WERI-Rb-1 (cell line): ENCODE data around the gene TMC5.

ENCODE experiments used
- DNase-seq: peaks from one replicate; pipeline ENCODE4 v3.0.0-alpha.2; 2020
- H3K27ac ChIP-seq: fragments of 250-450 bp; sonication (Bioruptor Pico); 2 replicates; pipeline ENCODE4 v1.5.1; 2020; ENCODE audit warnings: mild to moderate bottlenecking, moderate library complexity
- H3K27me3 ChIP-seq: fragments of 250-450 bp; sonication (Bioruptor Pico); 2 replicates; pipeline ENCODE4 v1.5.1; 2021; ENCODE audit warnings: mild to moderate bottlenecking, low read depth, moderate library complexity; ENCODE audit not compliant: insufficient read depth, severe bottlenecking
- H3K36me3 ChIP-seq: fragments of 250-450 bp; sonication (Bioruptor Pico); 2 replicates; pipeline ENCODE4 v1.5.1; 2020; ENCODE audit warnings: mild to moderate bottlenecking, moderate library complexity
- H3K4me3 ChIP-seq: 2 replicates; pipeline ENCODE4 v1.5.1; 2011; ENCODE audit warnings: low read depth, mild to moderate bottlenecking, control low read depth, low read length
- H3K9me3 ChIP-seq: fragments of 250-450 bp; sonication (Bioruptor Pico); 2 replicates; pipeline ENCODE4 v1.5.1; 2021; ENCODE audit warnings: mild to moderate bottlenecking, moderate library complexity; ENCODE audit not compliant: severe bottlenecking
- TF ChIP-seq, protein P1 (sequence below): IDR thresholded peaks from 2 replicates; pipeline ENCODE4 v1.5.1; 2011; ENCODE audit warnings: low read depth, mild to moderate bottlenecking, control low read depth, inconsistent platforms, low read length

TMC5 gene

DNA sequence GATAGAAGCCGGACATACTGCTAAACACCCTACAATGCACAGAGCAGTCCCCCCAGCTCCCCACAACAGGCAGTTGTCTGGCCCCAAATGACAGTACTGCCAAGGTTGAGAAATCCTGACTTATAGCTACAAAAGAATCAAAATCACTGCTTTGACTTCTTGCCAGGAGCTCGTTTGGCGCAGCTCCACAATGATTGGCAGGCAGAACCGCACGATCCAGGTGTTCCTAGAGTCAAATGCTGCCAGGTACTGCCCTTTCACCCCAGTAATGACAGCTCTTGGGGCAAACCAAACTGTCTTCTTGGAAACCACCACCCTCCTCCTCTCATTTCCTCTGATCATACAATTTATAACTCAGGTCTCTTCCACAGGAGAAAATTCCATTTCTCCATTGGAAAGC lies 2.2 kb upstream of the TMC5 start:
- Histone ChIP-seq H3K4me3 (no peak overlapping the region), H3K27me3 (no peaks in the 10 kb centered on the region)

DNA sequence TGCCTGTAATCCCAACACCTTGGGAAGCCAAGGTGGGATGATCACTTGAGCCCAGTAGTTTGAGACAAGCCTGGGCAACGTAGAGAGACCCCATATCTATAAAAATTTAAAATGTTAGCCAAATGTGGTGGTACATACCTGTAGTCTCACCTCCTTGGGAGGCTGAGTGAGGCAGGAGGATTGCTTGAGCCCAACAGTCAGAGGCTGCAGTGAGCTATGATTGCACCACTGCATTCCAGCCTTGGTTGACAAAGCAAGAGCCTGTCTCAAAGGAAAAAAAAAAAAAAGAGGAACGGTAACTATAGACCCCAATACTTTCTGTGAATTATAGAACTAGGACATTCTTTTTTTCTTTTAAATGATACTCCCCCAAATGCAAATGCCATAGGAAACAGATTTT lies 1.8 kb upstream of the TMC5 start:
- DNase-seq = no peak
- Histone ChIP-seq H3K4me3 (no peak overlapping the region), H3K27ac (no peak overlapping the region), H3K9me3 (no peaks in the 10 kb centered on the region), H3K36me3 (no peaks in the 10 kb centered on the region), H3K27me3 (no peaks in the 10 kb centered on the region)
- TF ChIP-seq, protein P1, sequence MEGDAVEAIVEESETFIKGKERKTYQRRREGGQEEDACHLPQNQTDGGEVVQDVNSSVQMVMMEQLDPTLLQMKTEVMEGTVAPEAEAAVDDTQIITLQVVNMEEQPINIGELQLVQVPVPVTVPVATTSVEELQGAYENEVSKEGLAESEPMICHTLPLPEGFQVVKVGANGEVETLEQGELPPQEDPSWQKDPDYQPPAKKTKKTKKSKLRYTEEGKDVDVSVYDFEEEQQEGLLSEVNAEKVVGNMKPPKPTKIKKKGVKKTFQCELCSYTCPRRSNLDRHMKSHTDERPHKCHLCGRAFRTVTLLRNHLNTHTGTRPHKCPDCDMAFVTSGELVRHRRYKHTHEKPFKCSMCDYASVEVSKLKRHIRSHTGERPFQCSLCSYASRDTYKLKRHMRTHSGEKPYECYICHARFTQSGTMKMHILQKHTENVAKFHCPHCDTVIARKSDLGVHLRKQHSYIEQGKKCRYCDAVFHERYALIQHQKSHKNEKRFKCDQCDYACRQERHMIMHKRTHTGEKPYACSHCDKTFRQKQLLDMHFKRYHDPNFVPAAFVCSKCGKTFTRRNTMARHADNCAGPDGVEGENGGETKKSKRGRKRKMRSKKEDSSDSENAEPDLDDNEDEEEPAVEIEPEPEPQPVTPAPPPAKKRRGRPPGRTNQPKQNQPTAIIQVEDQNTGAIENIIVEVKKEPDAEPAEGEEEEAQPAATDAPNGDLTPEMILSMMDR = no peak

More for the DNA sequence above, 2.2 kb upstream of the TMC5 start:
- no peak for DNase-seq
- Histone ChIP-seq H3K36me3 (no peaks in the 10 kb centered on the region), H3K27ac (no peak overlapping the region), H3K9me3 (no peaks in the 10 kb centered on the region)
- TF ChIP-seq, protein P1 = no peak

DNA sequence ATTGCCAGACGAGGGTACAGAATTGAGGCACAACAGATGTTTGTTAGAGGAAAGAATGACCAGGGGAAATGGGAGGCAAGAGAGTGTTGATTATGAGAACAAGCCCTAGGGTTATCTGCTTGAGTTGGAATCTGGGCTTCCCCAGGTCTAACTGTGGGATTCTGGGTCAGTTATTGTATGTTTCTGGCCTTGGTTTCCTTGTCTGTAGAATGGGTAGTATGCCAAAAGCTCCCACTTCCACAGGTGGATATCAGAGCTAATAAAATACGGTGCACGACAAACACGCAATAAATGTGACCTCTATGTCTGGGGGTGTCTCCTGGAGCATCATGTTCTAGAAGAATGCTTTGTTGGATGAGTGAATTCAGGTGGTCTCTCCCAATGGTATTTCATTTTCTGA lies 517 bp downstream of the TMC5 start:
- H3K27ac ChIP-seq = no peak overlapping the region
- no peaks in the 10 kb centered on the region for H3K27me3 ChIP-seq
- no peaks in the 10 kb centered on the region for H3K9me3 ChIP-seq
- TF ChIP-seq, protein P1 = no peak
- no peaks in the 10 kb centered on the region for H3K36me3 ChIP-seq
- no peak for DNase-seq
- no peak overlapping the region for H3K4me3 ChIP-seq

DNA sequence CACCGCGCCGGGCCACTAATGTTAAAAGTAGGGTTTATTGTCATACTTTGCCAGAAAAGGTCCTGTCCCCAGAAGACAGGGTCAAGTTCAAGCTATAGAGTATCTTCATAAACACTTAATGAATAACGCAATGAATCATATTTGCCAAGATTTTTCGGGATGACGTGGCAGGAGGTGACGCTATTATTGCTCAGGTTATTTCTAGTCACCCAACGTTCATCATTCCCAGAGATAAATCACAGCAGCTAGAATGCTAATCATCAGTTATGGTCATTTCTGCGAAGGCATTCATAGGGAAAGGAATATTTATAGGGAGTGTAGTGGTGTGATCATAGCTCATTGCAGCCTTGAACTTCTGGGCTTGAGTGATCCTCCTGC lies 2.0 kb downstream of the TMC5 start:
- Histone ChIP-seq H3K27ac (no peak overlapping the region), H3K36me3 (no peaks in the 10 kb centered on the region), H3K4me3 (no peak overlapping the region), H3K27me3 (peaks cover 7% of the 10 kb centered on the region), H3K9me3 (no peaks in the 10 kb centered on the region)
- TF ChIP-seq, protein P1 = no peak
- DNase-seq = no peak

DNA sequence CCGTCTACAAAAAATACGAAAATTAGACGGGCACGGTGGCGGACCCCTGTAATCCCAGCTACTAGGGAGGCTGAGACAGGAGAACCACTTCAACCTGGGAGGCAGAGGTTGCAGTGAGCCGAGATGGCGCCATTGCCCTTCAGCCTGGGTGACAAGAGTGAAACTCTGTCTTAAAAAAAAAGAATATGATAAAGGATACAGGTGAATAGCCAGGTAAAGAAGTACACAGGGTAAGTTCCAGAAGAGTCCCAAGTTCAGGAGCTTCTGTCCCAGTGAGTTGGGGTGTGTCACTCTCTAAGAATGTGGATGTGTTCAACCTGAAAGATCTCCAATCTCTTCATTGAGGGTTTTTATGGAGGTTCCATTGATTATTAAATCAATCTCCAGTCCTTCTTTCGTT lies 6.8 kb downstream of the TMC5 start:
- DNase-seq = no peak
- Histone ChIP-seq H3K27ac (no peak overlapping the region), H3K9me3 (no peaks in the 10 kb centered on the region), H3K27me3 (peaks cover 22% of the 10 kb centered on the region), H3K4me3 (no peak overlapping the region), H3K36me3 (no peaks in the 10 kb centered on the region)
- TF ChIP-seq, protein P1 = no peak

DNA sequence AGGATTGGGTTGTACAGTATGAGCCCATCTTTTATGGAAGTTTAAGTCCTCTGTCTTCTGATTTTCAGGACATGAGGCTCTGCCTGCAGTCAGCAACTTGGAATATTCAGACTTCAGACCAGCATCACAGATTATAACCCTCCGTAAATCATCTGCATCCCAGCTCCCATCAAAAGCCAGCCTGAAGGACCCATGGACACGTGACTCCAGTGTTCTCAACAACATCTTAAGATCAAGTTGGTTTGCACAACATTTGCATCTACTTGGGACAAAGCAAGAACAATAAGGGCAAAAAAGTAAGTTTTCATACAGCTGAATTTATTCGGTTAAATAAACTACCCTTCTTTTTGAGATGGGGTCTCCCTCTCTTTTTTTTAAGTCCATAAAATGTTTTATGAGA lies 12.7 kb downstream of the TMC5 start:
- Histone ChIP-seq H3K36me3 (no peaks in the 10 kb centered on the region), H3K27ac (no peak overlapping the region), H3K27me3 (peaks cover 14% of the 10 kb centered on the region), H3K9me3 (no peaks in the 10 kb centered on the region), H3K4me3 (no peak overlapping the region)
- no peak for DNase-seq
- TF ChIP-seq, protein P1 = no peak
